Lung (tissue), 12 donors: ENCODE measurements around the gene DOK7. TPM values are rescaled to one million over a fixed set of nuclear protein-coding genes. Genes with fewer than 3 reads are reported as not detected.

Experiments used
- ATAC-seq: fragments of 200-7000 bp; cut with Tn5 transposase; one replicate; pipeline ENCODE4 v1.9.1; 2020; ENCODE audit warnings: moderate number of reproducible peaks; ENCODE audit not compliant: insufficient read depth, low FRiP score
- DNase-seq, 3 donors: peaks; one replicate each; pipeline ENCODE4 v3.0.0-alpha.2; 2013 to 2017
- H3K27ac ChIP-seq, 2 donors: one replicate each; pipeline ENCODE4 v1.5.1; 2013; ENCODE audit warnings: mild to moderate bottlenecking in 2 of 2, moderate library complexity in 2 of 2, control low read depth in 1 of 2, inconsistent platforms in 1 of 2, low read depth in 1 of 2, low read length in 1 of 2
- H3K27me3 ChIP-seq, 3 donors: one replicate each; pipeline ENCODE4 v1.5.1; 2013; ENCODE audit warnings: low read length in 2 of 3; ENCODE audit not compliant: control insufficient read depth in 3 of 3, insufficient read depth in 3 of 3
- H3K36me3 ChIP-seq, 4 donors: one replicate each; pipeline ENCODE4 v1.5.1; 2013; ENCODE audit warnings: low read length in 4 of 4, mild to moderate bottlenecking in 1 of 4, moderate library complexity in 1 of 4; ENCODE audit not compliant: control insufficient read depth in 4 of 4, insufficient read depth in 4 of 4
- H3K4me1 ChIP-seq, 5 donors: one replicate each; pipeline ENCODE4 v1.5.1; 2013; ENCODE audit warnings: low read length in 5 of 5, mild to moderate bottlenecking in 2 of 5, moderate library complexity in 1 of 5; ENCODE audit not compliant: control insufficient read depth in 5 of 5, insufficient read depth in 5 of 5
- H3K4me3 ChIP-seq: one replicate; pipeline ENCODE4 v1.5.1; 2013; ENCODE audit warnings: mild to moderate bottlenecking, control low read depth, moderate library complexity
- H3K9ac ChIP-seq, 2 donors: one replicate each; pipeline ENCODE4 v1.5.1; 2013; ENCODE audit warnings: low read length in 2 of 2, control low read depth in 1 of 2; ENCODE audit not compliant: insufficient read depth in 1 of 2
- H3K9me3 ChIP-seq, 4 donors: one replicate each; pipeline ENCODE4 v1.5.1; 2013; ENCODE audit warnings: low read length in 3 of 4, mild to moderate bottlenecking in 1 of 4, moderate library complexity in 1 of 4; ENCODE audit not compliant: control insufficient read depth in 4 of 4, insufficient read depth in 3 of 4
- WGBS, 2 donors: extraction: QIAGEN DNeasy Blood & Tissue Kit; methylation state at CpG; one replicate each; pipeline ENCODE4 v1.1.7; 2013; 5-methylcytosine and 5-hydroxymethylcytosine counted together
- polyA plus RNA-seq, 2 donors: library from polyadenylated mRNA; stranded (reverse); fragments of 200-250 nt; gene quantifications; one replicate each; pipeline ENCODE4 v1.2.1, GENCODE V29; 2013
- total RNA-seq, 2 donors: library from RNA; depleted of rRNA in 1 of 2; stranded (reverse); fragments of >200 nt in 1 of 2; gene quantifications; one replicate each; pipeline ENCODE4 v1.2.1, GENCODE V29; 2014 to 2021
- TF ChIP-seq, protein P1 (sequence below): IDR thresholded peaks from 2 replicates; pipeline ENCODE4 v1.5.1; 2012; ENCODE audit warnings: mild to moderate bottlenecking; ENCODE audit errors: control extremely low read depth, extremely low read depth
- donor health status: control.
- donor health status: control.
- donor health status: Bipolar disorder and iron deficiency.
- donor health status: healthy.
- donor health status: DM: yes; HTN: yes; CAD: no.

Gene DOK7
- total and polyA plus RNA-seq, 4 donors, result 0.53 to 2.7 (median 1.4) TPM

DNA sequence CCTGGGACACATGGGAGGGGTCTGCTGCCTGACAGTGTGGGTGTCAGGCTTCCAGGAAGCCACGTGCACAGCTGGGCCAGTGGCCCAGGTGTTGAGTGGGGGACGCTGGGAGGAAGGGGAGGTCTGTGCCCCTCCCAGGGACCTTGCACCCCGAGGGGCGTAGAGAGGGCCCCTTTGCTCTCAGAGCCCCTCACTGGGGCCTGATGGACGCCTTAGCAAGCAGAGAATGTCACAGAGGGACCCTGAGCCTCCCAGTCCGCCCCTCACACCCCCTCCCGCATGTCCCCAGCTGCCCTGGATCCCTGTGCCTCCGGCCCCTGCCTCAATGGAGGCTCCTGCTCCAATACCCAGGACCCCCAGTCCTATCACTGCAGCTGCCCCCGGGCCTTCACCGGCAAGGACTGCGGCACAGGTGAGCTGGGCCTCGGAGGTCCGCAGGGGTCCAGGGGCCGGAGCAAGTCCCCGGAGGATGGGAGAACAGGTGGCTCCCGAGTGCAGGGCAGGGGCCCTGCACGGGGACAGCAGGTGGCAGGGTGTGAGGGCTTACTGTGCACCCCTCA, 19.3 kb upstream of the DOK7 start:
- no peak for DNase-seq

DNA sequence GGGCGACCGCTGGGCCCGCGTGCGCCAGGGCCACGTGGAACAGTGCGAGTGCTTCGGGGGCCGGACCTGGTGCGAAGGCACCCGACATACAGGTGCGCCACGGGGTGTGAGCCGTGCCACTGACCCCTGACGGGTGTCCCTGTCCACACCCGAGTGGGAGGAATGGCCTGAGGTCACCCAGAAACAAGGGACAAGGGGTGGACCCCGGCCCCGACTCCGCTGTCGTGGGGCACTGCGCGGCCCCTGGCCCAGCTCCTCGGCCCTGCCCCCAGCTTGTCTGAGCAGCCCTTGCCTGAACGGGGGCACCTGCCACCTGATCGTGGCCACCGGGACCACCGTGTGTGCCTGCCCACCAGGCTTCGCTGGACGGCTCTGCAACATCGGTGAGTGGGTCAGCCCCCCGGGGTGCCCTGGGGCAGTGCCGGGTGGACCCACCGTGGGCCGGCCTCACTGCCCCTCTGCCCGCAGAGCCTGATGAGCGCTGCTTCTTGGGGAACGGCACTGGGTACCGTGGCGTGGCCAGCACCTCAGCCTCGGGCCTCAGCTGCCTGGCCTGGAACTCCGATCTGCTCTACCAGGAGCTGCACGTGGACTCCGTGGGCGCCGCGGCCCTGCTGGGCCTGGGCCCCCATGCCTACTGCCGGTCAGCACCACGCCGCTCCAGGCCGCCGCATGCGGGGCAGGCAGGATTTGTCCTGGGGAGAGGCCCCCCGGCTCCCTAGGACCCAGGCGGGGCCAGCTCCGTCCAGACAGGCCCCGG, 18.6 kb upstream of the DOK7 start:
- Histone ChIP-seq H3K27ac (no peak overlapping the region), H3K36me3 (no peaks in the 10 kb centered on the region), H3K27me3 (no peaks in the 10 kb centered on the region), H3K9ac (no peak overlapping the region), H3K4me3 (no peak overlapping the region), H3K9me3 (no peaks in the 10 kb centered on the region), H3K4me1 (peaks cover 0 to 8% (median 0%) of the 10 kb centered on the region in 5 donors)
- WGBS, 2 donors, result 88 to 92% methylated on average over 53 to 56 of the region's 56 CpGs
- ATAC-seq, result no peak
- no peak for DNase-seq
- TF ChIP-seq, protein P1, sequence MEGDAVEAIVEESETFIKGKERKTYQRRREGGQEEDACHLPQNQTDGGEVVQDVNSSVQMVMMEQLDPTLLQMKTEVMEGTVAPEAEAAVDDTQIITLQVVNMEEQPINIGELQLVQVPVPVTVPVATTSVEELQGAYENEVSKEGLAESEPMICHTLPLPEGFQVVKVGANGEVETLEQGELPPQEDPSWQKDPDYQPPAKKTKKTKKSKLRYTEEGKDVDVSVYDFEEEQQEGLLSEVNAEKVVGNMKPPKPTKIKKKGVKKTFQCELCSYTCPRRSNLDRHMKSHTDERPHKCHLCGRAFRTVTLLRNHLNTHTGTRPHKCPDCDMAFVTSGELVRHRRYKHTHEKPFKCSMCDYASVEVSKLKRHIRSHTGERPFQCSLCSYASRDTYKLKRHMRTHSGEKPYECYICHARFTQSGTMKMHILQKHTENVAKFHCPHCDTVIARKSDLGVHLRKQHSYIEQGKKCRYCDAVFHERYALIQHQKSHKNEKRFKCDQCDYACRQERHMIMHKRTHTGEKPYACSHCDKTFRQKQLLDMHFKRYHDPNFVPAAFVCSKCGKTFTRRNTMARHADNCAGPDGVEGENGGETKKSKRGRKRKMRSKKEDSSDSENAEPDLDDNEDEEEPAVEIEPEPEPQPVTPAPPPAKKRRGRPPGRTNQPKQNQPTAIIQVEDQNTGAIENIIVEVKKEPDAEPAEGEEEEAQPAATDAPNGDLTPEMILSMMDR, result no peak

More for the DNA sequence above, 19.3 kb upstream of the DOK7 start:
- H3K27ac ChIP-seq, result no peak overlapping the region
- no peak overlapping the region for H3K9ac ChIP-seq
- H3K4me1 ChIP-seq, result peaks cover 0 to 9% (median 0%) of the 10 kb centered on the region in 5 donors
- TF ChIP-seq, protein P1, result no peak
- no peaks in the 10 kb centered on the region for H3K27me3 ChIP-seq
- no peak overlapping the region for H3K4me3 ChIP-seq
- 64 to 78% methylated on average over 15 to 17 of the region's 17 CpGs for WGBS, 2 donors
- H3K9me3 ChIP-seq, result no peaks in the 10 kb centered on the region
- no peak for ATAC-seq
- no peaks in the 10 kb centered on the region for H3K36me3 ChIP-seq

DNA sequence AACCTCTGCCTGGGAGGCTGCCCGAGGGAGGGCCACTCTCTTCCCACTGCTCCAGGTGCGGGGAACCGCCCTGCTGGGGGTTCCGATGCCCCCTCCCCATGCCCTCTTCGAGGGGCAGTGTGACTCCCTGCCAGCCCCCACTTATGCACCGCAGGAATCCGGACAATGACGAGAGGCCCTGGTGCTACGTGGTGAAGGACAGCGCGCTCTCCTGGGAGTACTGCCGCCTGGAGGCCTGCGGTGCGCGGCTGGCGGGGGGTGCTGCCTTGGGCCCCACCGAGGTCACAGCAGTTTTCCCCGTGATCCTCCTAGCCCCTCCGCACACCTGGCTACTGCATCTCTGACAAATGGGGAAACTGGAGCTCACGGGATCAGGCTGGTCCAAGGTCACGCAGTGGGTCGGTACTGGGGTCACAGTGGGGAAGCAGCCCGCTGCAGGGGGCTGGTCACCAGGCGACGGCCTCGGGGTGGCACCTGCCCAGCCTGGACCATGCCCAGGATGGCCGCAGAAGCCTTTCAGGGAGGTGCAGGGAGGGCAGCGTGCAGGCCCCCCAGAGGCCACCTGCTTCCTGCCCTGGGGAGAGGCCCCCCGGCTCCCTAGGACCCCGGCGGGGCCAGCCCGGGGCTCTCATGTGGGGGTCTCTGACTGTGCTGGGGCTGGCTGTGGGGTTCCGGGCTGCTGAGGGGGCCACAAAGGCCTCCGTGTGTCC, 17.8 kb upstream of the DOK7 start:
- ATAC-seq (no peak), DNase-seq (no peak)
- H3K9ac ChIP-seq, result no peak overlapping the region
- TF ChIP-seq, protein P1, result no peak
- 76 to 86% methylated on average over 33 to 34 of the region's 34 CpGs for WGBS, 2 donors
- peaks cover 0 to under 1% (median 0%) of the 10 kb centered on the region in 5 donors for H3K4me1 ChIP-seq
- no peak overlapping the region for H3K27ac ChIP-seq
- H3K9me3 ChIP-seq, result no peaks in the 10 kb centered on the region
- H3K27me3 ChIP-seq, result no peaks in the 10 kb centered on the region
- H3K36me3 ChIP-seq, result no peaks in the 10 kb centered on the region
- no peak overlapping the region for H3K4me3 ChIP-seq
